PFSK-1 (cell line): ENCODE data around the gene NPR1.

Source experiments
- POLR2AphosphoS5 ChIP-seq: IDR thresholded peaks from 2 replicates; pipeline ENCODE4 v1.6.1; 2012; ENCODE audit warnings: low read depth, mild to moderate bottlenecking, control low read depth, low read length, moderate library complexity
- REST ChIP-seq, 2 experiments: IDR thresholded peaks; 2 replicates each; pipeline versions ENCODE4 v1.6.1 to v1.8.0; 2011 to 2012; ENCODE audit warnings: low read depth in 2 of 2, low read length in 2 of 2, control low read depth in 1 of 2, inconsistent platforms in 1 of 2, mild to moderate bottlenecking in 1 of 2, moderate library complexity in 1 of 2; ENCODE audit not compliant: insufficient read depth in 1 of 2
- SIN3A ChIP-seq: IDR thresholded peaks from 2 replicates; pipeline ENCODE4 v1.6.1; 2012; ENCODE audit warnings: mild to moderate bottlenecking, low read length, moderate library complexity, borderline replicate concordance; ENCODE audit not compliant: insufficient read depth
- TAF1 ChIP-seq: IDR thresholded peaks from 2 replicates; pipeline ENCODE4 v1.6.1; 2012; ENCODE audit warnings: low read length, control low read depth, borderline replicate concordance; ENCODE audit not compliant: insufficient read depth

- TF ChIP-seq SIN3A (no peak), REST (IDR thresholded peaks at IDR 0.05; ENCODE audit: insufficient read depth in 1 of 2, low read depth in 2 of 2, low read length in 2 of 2) (no peak), TAF1 (no peak), POLR2AphosphoS5 (no peak; the same call in 1 of the 2 replicates)
Measured at GRCh38 chr1:153640861-153641260, 37.6 kb upstream of the NPR1 start.
